Measurements from ENCODE around the gene WDFY3. TPM values are rescaled to one million over a fixed set of nuclear protein-coding genes. Genes with fewer than 3 reads are reported as not detected.

The WDFY3 gene
- total RNA-seq, 4 donors from 2014 or later: 73.2 to 98.4 (median 90.2) TPM

DNA sequence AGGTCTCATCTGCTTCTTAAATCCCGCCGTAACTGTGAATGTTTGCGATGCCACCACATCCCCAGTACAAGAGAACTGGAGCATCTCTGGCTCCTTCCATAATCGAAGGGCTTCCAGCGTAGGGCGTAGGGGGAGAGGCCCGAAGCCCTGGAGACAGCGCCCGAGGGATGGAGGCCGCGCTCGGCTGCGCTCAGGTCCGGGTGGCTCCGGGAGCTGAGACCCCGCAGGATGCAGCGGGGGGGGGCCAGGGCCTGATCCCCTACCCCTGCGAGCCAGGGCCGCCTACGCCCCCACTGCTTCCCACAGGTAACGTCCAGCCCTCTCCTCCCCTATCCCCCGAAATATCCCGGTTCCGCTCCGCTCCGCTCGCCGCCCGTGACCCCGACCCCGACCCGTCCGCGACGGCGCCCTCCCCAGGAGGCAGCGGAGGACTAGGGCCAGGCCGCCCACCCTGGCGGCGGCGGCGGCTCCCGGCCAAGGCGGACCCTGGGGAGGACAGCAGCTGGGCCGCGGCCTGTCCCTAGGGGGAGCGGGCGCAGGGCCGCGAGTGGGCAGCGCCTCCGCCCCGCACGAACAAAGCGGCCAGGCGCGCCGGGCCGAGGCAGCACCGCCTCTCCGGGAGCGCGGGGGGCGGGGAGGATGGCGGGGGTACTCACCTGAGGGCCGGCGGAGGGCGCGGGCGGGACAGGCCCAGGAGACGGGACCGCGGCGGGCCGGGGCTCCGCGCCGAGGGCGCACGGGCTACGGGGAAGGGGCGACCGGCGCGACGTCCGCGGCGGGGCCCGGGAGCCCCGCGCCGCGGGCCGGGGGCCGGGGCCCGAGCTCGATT is 723 bp downstream of the WDFY3 start:
- TF ChIP-seq POLR2A (IDR thresholded peaks at IDR 0.05): no peak
- TF ChIP-seq, protein P1, sequence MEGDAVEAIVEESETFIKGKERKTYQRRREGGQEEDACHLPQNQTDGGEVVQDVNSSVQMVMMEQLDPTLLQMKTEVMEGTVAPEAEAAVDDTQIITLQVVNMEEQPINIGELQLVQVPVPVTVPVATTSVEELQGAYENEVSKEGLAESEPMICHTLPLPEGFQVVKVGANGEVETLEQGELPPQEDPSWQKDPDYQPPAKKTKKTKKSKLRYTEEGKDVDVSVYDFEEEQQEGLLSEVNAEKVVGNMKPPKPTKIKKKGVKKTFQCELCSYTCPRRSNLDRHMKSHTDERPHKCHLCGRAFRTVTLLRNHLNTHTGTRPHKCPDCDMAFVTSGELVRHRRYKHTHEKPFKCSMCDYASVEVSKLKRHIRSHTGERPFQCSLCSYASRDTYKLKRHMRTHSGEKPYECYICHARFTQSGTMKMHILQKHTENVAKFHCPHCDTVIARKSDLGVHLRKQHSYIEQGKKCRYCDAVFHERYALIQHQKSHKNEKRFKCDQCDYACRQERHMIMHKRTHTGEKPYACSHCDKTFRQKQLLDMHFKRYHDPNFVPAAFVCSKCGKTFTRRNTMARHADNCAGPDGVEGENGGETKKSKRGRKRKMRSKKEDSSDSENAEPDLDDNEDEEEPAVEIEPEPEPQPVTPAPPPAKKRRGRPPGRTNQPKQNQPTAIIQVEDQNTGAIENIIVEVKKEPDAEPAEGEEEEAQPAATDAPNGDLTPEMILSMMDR (IDR thresholded peaks at IDR 0.05): no peak
- intact Hi-C loops (cut with DNase I; ENCODE audit: low total_unique reads): no loop called here
- peak overlapping the region; percentile 87 for H3K4me3 ChIP-seq (ENCODE audit: low read depth, poor library complexity, severe bottlenecking)
- WGBS, 2 donors: 1 to 2% methylated on average over 21 to 56 of the region's 98 CpGs
- peak in 1 of 2 donors; percentile 88 for DNase-seq (ENCODE audit: low spot score in 2 of 2)

DNA sequence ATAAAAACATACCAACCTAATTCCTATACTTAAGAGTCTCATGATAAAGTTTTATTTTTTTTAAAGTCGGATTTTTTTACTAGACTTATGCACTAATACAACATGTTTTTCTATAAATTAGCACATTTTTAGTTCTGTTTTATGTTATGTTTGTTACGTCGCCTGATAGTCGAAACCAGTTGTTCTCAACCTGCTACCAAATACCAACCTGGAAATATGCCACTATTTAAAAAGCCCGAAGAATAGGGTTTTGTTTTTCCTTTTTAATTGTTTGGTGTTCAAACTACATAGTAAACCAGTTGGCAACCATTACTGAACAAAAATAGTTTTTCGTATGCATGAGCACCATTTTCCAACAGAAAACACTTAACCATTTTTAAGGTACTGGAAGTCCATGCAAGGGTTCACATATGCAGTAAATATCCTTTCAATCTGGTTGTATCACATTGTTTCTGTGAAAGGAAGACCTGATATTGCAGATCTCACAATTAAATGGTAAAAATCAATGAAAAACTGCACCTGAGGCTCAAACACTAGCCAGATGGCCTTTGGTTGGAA is 1.4 kb downstream of the WDFY3 start:
- intact Hi-C loops (cut with DNase I; ENCODE audit: low total_unique reads): no loop called here
- no peak for TF ChIP-seq POLR2A (IDR thresholded peaks at IDR 0.05)
- TF ChIP-seq, protein P1 (IDR thresholded peaks at IDR 0.05): no peak
- peak overlapping the region; percentile 87 for H3K4me3 ChIP-seq (ENCODE audit: low read depth, poor library complexity, severe bottlenecking)
- no peak for DNase-seq (ENCODE audit: low spot score in 2 of 2)
- WGBS, 2 donors: 40 to 47% methylated on average over 6 of the region's 6 CpGs

DNA sequence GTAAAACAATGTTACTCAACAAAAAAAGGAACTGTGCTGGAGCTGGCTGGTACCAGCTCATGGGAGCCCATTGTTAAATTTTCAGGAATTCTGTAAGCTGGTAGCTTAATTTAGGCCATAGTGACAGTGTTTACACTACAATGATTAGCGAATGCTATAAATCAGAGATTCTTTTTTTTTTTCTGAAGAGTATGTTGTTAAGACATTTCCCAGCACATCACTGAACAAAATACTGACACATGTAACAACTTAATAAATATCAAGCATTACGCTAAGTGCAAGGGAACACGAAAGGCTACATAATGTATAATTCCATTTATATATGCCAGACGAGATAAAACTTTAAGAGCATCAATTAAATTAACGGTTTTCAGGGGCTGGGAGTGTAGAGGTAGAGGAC is 4.4 kb downstream of the WDFY3 start:
- WGBS, 2 donors: 88 to 89% methylated on average over 5 of the region's 5 CpGs
- intact Hi-C loops (cut with DNase I; ENCODE audit: low total_unique reads): no loop called here
- DNase-seq (ENCODE audit: low spot score in 2 of 2): no peak
- no peak for TF ChIP-seq POLR2A (IDR thresholded peaks at IDR 0.05)
- TF ChIP-seq, protein P1 (IDR thresholded peaks at IDR 0.05): no peak
- no peak overlapping the region for H3K4me3 ChIP-seq (ENCODE audit: low read depth, poor library complexity, severe bottlenecking)

DNA sequence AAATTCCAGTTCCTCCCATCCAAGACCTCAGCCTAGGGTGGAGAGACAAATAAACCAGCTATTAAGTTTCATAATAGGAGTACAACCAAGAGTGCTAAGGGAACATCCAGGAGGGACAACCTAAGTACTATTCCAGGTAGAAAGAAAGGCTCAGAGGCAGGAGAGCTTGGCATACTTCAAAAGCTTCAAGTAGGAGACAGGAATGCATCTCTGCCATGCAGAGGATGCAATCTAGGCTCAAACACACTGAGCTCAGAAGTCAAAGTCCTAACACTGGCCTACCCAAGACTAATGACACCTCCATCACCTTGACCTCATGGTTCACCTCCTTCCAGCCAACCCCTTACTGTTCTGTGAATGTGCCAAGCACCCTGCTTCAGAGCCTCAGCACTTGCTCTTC is 8.1 kb downstream of the WDFY3 start:
- TF ChIP-seq, protein P1 (IDR thresholded peaks at IDR 0.05): no peak
- TF ChIP-seq POLR2A (IDR thresholded peaks at IDR 0.05): no peak
- intact Hi-C loops (cut with DNase I; ENCODE audit: low total_unique reads): no loop called here
- no peak overlapping the region for H3K4me3 ChIP-seq (ENCODE audit: low read depth, poor library complexity, severe bottlenecking)
- no peak for DNase-seq (ENCODE audit: low spot score in 2 of 2)

DNA sequence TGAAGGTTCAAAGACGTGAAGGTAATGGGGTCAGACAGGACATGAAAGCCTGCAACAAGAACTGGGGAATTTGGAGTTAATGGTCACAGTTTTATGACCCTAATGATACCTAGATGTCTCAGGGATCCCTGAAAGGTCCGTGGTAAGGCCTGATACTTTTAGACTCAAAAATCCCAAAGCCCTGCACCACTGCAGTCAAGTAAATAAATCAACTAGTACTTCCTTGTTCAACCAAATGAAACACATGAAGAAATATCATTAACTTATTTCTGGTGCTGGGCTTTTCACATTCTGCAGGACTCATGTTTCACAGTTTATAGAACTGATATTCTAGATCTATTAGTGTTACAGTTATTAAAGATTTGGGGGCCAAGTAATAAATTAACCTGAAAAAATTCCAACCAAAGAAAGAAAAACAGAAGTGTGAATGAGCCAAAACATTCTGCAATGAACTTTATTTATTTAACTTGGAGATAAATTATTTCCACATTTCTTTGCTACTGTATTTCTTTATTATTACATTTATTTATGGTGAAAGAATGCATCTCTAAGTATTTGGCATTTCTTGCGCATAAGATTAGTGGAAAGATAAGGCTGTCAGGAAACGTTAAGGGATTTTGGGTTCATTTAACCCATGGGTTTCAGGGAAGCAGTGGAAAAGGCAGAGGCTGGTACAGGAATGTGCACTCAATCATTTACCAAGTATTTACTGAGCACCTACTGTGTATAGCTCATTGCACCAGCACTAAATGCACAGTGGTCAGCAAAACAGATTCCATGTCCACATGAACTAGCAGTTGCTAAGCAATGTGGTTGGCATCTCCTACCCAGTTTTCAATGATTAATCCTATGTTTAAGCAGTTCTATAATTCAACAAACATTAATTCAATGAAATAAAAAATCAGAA is 8.7 kb downstream of the WDFY3 start:
- H3K4me3 ChIP-seq (ENCODE audit: low read depth, poor library complexity, severe bottlenecking): no peak overlapping the region
- WGBS, 2 donors: 56 to 63% methylated on average over 4 of the region's 4 CpGs
- TF ChIP-seq, protein P1 (IDR thresholded peaks at IDR 0.05): no peak
- TF ChIP-seq POLR2A (IDR thresholded peaks at IDR 0.05): no peak
- intact Hi-C loops (cut with DNase I; ENCODE audit: low total_unique reads): no loop called here
- no peak for DNase-seq (ENCODE audit: low spot score in 2 of 2)

All from lower leg skin (tissue), 4 donors.